Astrocyte (in vitro differentiated cells and primary cell): ENCODE measurements around the gene PLOD1. TPM values are rescaled to one million over a fixed set of nuclear protein-coding genes. Genes with fewer than 3 reads are reported as not detected.

Experiments used
- DNase-seq: peaks from one replicate; pipeline ENCODE4 v3.0.0-alpha.2; 2010; ENCODE audit warnings: low read depth
- FAIRE-seq: peaks from 2 replicates; lab custom pipeline; 2011; peaks lifted over from hg19 to GRCh38; lab: Jason Lieb, UNC
- H2AFZ ChIP-seq: 2 replicates; pipeline ENCODE4 v1.6.0; 2012; ENCODE audit warnings: low read depth, low read length, inconsistent platforms
- H3K27ac ChIP-seq: 2 replicates; pipeline ENCODE4 v1.5.1; 2011; ENCODE audit warnings: low read depth, low read length, inconsistent platforms
- H3K27me3 ChIP-seq: 2 replicates; pipeline ENCODE4 v1.6.0; 2011; ENCODE audit warnings: low read length, inconsistent platforms; ENCODE audit not compliant: insufficient read depth
- H3K36me3 ChIP-seq: 2 replicates; pipeline ENCODE4 v1.5.1; 2011; ENCODE audit warnings: low read length, inconsistent platforms; ENCODE audit not compliant: insufficient read depth
- H3K4me1 ChIP-seq: 2 replicates; pipeline ENCODE4 v1.5.1; 2011; ENCODE audit warnings: low read length, inconsistent platforms; ENCODE audit not compliant: insufficient read depth
- H3K4me2 ChIP-seq: 2 replicates; pipeline ENCODE4 v1.6.0; 2012; ENCODE audit warnings: low read length, inconsistent platforms
- H3K4me3 ChIP-seq: 2 replicates; pipeline ENCODE4 v1.5.1; 2011; ENCODE audit warnings: low read depth, mild to moderate bottlenecking, low read length, inconsistent platforms; ENCODE audit not compliant: insufficient read depth
- H3K79me2 ChIP-seq: 2 replicates; pipeline ENCODE4 v1.6.0; 2012; ENCODE audit warnings: mild to moderate bottlenecking, low read length, inconsistent platforms; ENCODE audit not compliant: insufficient read depth
- H3K9ac ChIP-seq: 2 replicates; pipeline ENCODE4 v1.6.0; 2012; ENCODE audit warnings: mild to moderate bottlenecking, low read length, inconsistent platforms
- H3K9me3 ChIP-seq: 2 replicates; pipeline ENCODE4 v1.5.1; 2012; ENCODE audit warnings: low read depth, mild to moderate bottlenecking, low read length, inconsistent platforms; ENCODE audit not compliant: insufficient read depth
- H4K20me1 ChIP-seq: 2 replicates; pipeline ENCODE4 v1.6.0; 2012; ENCODE audit warnings: low read length, inconsistent platforms; ENCODE audit not compliant: insufficient read depth
- H3K27ac Mint-ChIP-seq: one replicate; pipeline ENCODE4 v1.8.0; 2021; ENCODE audit warnings: mild to moderate bottlenecking, mixed read lengths; ENCODE audit not compliant: unreplicated experiment
- H3K27me3 Mint-ChIP-seq: one replicate; pipeline ENCODE4 v1.8.0; 2021; ENCODE audit warnings: low read depth, mixed read lengths; ENCODE audit not compliant: unreplicated experiment
- H3K36me3 Mint-ChIP-seq: one replicate; pipeline ENCODE4 v1.8.0; 2021; ENCODE audit warnings: low read depth, mixed read lengths; ENCODE audit not compliant: unreplicated experiment
- H3K4me1 Mint-ChIP-seq: one replicate; pipeline ENCODE4 v1.8.0; 2021; ENCODE audit warnings: low read depth, mixed read lengths; ENCODE audit not compliant: unreplicated experiment
- H3K4me3 Mint-ChIP-seq: one replicate; pipeline ENCODE4 v1.8.0; 2021; ENCODE audit warnings: mild to moderate bottlenecking, moderate library complexity, mixed read lengths; ENCODE audit not compliant: unreplicated experiment
- H3K9me3 Mint-ChIP-seq: one replicate; pipeline ENCODE4 v1.8.0; 2021; ENCODE audit warnings: mild to moderate bottlenecking, mixed read lengths; ENCODE audit not compliant: unreplicated experiment
- CTCF ChIP-seq: IDR thresholded peaks from 2 replicates; pipeline ENCODE4 v1.5.1; 2011; ENCODE audit warnings: low read depth, mild to moderate bottlenecking, inconsistent platforms, low read length, moderate library complexity; ENCODE audit not compliant: insufficient read depth
- EZH2 ChIP-seq: IDR thresholded peaks from 2 replicates; pipeline ENCODE4 v1.6.1; 2012; ENCODE audit warnings: mild to moderate bottlenecking, low read length, inconsistent platforms; ENCODE audit not compliant: insufficient read depth
- total RNA-seq: library from RNA; stranded (reverse); gene quantifications from 2 replicates; pipeline ENCODE4 v1.2.1, GENCODE V29; 2021

The PLOD1 gene
- total RNA-seq, 1 donor from 2014 or later, result 375 TPM

DNA sequence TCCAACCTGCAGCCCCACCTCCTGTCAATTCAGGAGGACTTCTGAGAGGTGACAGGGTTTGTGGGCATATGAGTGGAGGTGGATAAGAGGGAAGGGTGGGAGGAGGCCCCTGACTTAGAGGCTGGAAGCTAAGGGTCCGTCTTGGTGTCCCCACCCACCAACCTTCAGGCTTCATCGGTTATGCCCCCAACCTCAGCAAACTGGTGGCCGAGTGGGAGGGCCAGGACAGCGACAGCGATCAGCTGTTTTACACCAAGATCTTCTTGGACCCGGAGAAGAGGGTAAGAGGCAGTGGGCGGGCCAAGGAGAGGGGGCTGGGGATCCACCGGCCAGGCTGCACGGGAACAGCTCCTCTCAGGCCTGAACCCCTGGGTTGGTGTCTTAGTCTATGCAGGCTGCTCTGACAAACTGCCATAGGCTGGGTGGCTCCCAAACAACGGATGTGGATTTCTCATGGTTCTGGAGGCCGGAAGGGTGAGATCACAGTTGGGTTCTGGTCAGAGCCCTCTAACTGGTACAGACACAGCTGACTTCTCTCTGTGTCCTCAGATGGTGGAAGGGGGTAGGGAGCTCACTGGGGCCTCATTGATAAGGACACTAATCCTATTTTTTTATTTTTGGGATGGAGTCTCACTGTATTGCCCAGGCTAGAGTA lies 18.1 kb downstream of the PLOD1 start:
- H3K4me2 ChIP-seq, result no peak overlapping the region
- no peak overlapping the region for H3K27ac ChIP-seq
- Mint-ChIP-seq H3K4me3 (no peak overlapping the region), H3K9me3 (no peaks in the 10 kb centered on the region), H3K4me1 (no peaks in the 10 kb centered on the region), H3K36me3 (peaks cover 30% of the 10 kb centered on the region), H3K27me3 (no peaks in the 10 kb centered on the region), H3K27ac (no peak overlapping the region)
- no peak overlapping the region for H2AFZ ChIP-seq
- no peaks in the 10 kb centered on the region for H3K4me1 ChIP-seq
- TF ChIP-seq EZH2, result no peak
- no peak for TF ChIP-seq CTCF
- no peak overlapping the region for H3K9ac ChIP-seq
- no peaks in the 10 kb centered on the region for H3K9me3 ChIP-seq
- H3K36me3 ChIP-seq, result peaks cover 32% of the 10 kb centered on the region
- DNase-seq (no peak), FAIRE-seq (no peak)
- peaks cover 15% of the 10 kb centered on the region for H4K20me1 ChIP-seq
- H3K79me2 ChIP-seq, result no peaks in the 10 kb centered on the region
- no peak overlapping the region for H3K4me3 ChIP-seq
- no peaks in the 10 kb centered on the region for H3K27me3 ChIP-seq

DNA sequence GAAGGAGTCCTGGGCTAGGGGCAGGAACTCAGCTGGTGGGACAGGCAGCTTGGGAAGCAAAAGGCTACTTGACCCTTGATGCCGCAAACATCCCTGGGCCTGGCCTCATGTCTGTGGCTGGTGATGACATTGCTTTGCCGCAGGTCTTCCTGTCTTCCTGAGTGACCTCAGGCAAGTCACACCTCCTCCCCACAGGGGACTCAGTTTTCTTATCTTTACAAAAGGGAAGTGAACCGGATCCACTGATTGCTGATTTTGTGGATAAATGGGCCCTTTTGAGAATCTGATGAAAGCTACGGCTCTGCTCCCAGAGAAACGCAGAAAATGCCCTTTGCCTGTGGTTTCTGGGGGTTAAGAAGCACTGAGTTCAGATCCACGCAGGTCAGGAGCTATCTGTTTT lies 20.7 kb downstream of the PLOD1 start:
- H3K79me2 ChIP-seq, result no peaks in the 10 kb centered on the region
- H3K36me3 ChIP-seq, result peaks cover 28% of the 10 kb centered on the region
- peaks cover 24% of the 10 kb centered on the region for H4K20me1 ChIP-seq
- H3K4me3 Mint-ChIP-seq, result no peak overlapping the region
- no peaks in the 10 kb centered on the region for H3K9me3 ChIP-seq
- FAIRE-seq, result no peak
- H3K27ac ChIP-seq, result no peak overlapping the region
- no peak overlapping the region for H3K4me2 ChIP-seq
- peaks cover 35% of the 10 kb centered on the region for H3K36me3 Mint-ChIP-seq
- TF ChIP-seq CTCF (no peak), EZH2 (no peak)
- no peaks in the 10 kb centered on the region for H3K27me3 ChIP-seq
- H3K4me3 ChIP-seq, result no peak overlapping the region
- no peaks in the 10 kb centered on the region for H3K4me1 Mint-ChIP-seq
- no peaks in the 10 kb centered on the region for H3K9me3 Mint-ChIP-seq
- H3K27ac Mint-ChIP-seq, result no peak overlapping the region
- DNase-seq, result no peak
- H3K27me3 Mint-ChIP-seq, result no peaks in the 10 kb centered on the region
- no peak overlapping the region for H2AFZ ChIP-seq
- no peaks in the 10 kb centered on the region for H3K4me1 ChIP-seq
- no peak overlapping the region for H3K9ac ChIP-seq

DNA sequence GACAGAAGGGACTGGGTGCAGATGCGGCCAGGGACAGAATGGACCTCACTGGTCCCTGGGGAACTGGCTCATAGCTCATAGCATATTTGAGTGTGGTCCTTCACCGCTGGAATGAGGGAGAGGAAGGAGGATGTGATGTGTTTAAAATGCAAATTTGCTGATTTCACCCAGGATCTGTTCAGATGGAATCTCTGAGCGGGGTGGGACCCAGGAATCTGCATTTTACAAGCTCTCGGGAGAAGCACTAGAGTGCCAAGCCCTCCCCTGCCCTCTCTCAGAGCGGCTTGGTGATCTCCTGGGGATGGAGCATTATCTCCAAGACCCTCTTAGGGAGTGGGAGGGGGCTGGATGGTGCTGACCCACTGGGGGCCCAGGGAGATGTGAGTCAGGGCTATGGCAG lies 22.9 kb downstream of the PLOD1 start:
- Histone ChIP-seq H3K9me3 (no peaks in the 10 kb centered on the region), H3K4me1 (no peaks in the 10 kb centered on the region), H3K27me3 (no peaks in the 10 kb centered on the region), H2AFZ (no peak overlapping the region), H3K4me3 (no peak overlapping the region), H3K36me3 (peaks cover 27% of the 10 kb centered on the region), H3K27ac (no peak overlapping the region), H3K4me2 (no peak overlapping the region), H3K9ac (no peak overlapping the region), H3K79me2 (no peaks in the 10 kb centered on the region), H4K20me1 (peaks cover 20% of the 10 kb centered on the region)
- Mint-ChIP-seq H3K36me3 (peaks cover 27% of the 10 kb centered on the region), H3K4me3 (no peak overlapping the region), H3K9me3 (no peaks in the 10 kb centered on the region), H3K27ac (no peak overlapping the region), H3K27me3 (no peaks in the 10 kb centered on the region), H3K4me1 (no peaks in the 10 kb centered on the region)
- DNase-seq (no peak), FAIRE-seq (no peak)
- TF ChIP-seq EZH2 (no peak), CTCF (no peak)
